Spleen (tissue), 11 donors: ENCODE measurements around the gene FHL1. TPM values are rescaled to one million over a fixed set of nuclear protein-coding genes. Genes with fewer than 3 reads are reported as not detected.

Experiments
- DNase-seq: peaks from one replicate; pipeline ENCODE4 v3.0.0-alpha.2; 2020
- H3K27ac ChIP-seq, 8 donors: fragments of 200-600 bp; sonication (generic) in 7 of 8; 1 replicate in 4 of 8; 2 replicates in 4 of 8; pipeline versions ENCODE4 v1.5.0 to v1.8.0; 2016 to 2021; ENCODE audit warnings: inconsistent platforms in 4 of 8, mild to moderate bottlenecking in 4 of 8, moderate library complexity in 1 of 8
- H3K27me3 ChIP-seq, 7 donors: fragments of 200-600 bp; sonication (generic) in 6 of 7; replicated peaks in 1 of 7; 1 replicate in 4 of 7; 2 replicates in 3 of 7; pipeline versions ENCODE4 v1.5.0 to v1.8.0; 2016 to 2021; ENCODE audit warnings: inconsistent platforms in 3 of 7, mild to moderate bottlenecking in 1 of 7
- H3K36me3 ChIP-seq, 6 donors: fragments of 200-600 bp; sonication (generic) in 5 of 6; 1 replicate in 4 of 6; 2 replicates in 2 of 6; pipeline versions ENCODE4 v1.5.0 to v1.8.0; 2016 to 2021; ENCODE audit warnings: inconsistent platforms in 2 of 6
- H3K4me1 ChIP-seq, 6 donors: fragments of 200-600 bp; sonication (generic) in 5 of 6; 1 replicate in 3 of 6; 2 replicates in 3 of 6; pipeline versions ENCODE4 v1.5.0 to v1.8.0; 2016 to 2021; ENCODE audit warnings: inconsistent platforms in 3 of 6
- H3K4me3 ChIP-seq, 8 donors: fragments of 200-600 bp; sonication (generic) in 7 of 8; 1 replicate in 4 of 8; 2 replicates in 4 of 8; pipeline versions ENCODE4 v1.5.0 to v1.8.0; 2016 to 2021; ENCODE audit warnings: inconsistent platforms in 4 of 8, mild to moderate bottlenecking in 4 of 8, moderate library complexity in 2 of 8
- H3K9me3 ChIP-seq, 8 donors: fragments of 200-600 bp; sonication (generic) in 7 of 8; 1 replicate in 4 of 8; 2 replicates in 4 of 8; pipeline versions ENCODE4 v1.5.0 to v1.8.0; 2016 to 2021; ENCODE audit warnings: inconsistent platforms in 4 of 8
- CTCF ChIP-seq, 11 experiments: fragments of 200-600 bp in 7 of 11; fragments of 450-650 bp in 4 of 11; sonication (generic) in 4 of 11; IDR thresholded peaks in 8 of 11; conservative IDR thresholded peaks in 3 of 11; 1 replicate in 7 of 11; 2 replicates in 4 of 11; pipeline versions ENCODE4 v1.4.0 to v1.8.0; 2016 to 2021; ENCODE audit warnings: antibody characterized with exemption in 11 of 11, inconsistent platforms in 4 of 11, mild to moderate bottlenecking in 1 of 11
- POLR2A ChIP-seq, 3 donors: fragments of 450-650 bp; IDR thresholded peaks; one replicate each; pipeline ENCODE4 v1.5.1; 2017; ENCODE audit warnings: antibody characterized with exemption in 3 of 3, mild to moderate bottlenecking in 1 of 3
- POLR2AphosphoS5 ChIP-seq, 3 donors: sonication (generic); formaldehyde crosslinking; IDR thresholded peaks; one replicate each; pipeline ENCODE4 v1.5.1; 2017; ENCODE audit warnings: antibody characterized with exemption in 3 of 3
- WGBS, 5 donors: extraction: QIAGEN DNeasy Blood & Tissue Kit in 3 of 5; methylation state at CpG; one replicate each; pipeline versions ENCODE4 v1.1.5 to v1.1.7; 2013 to 2018; 5-methylcytosine and 5-hydroxymethylcytosine counted together
- intact Hi-C: fragments of 100-400 bp; cut with DNase I; formaldehyde crosslinking; loops from one replicate; pipeline ENCODE4 v1.15.0; 2023; ENCODE audit warnings: low total_unique reads
- polyA plus RNA-seq, 3 donors: library from polyadenylated mRNA; stranded (reverse); fragments of 200-250 nt; gene quantifications; one replicate each; pipeline ENCODE4 v1.2.1, GENCODE V29; 2013
- total RNA-seq, 7 donors: library from RNA; depleted of rRNA in 3 of 7; stranded (reverse); fragments of >200 nt in 3 of 7; fragmentation: NEBNext Ultra II Directional in 4 of 7; extraction: Animal tissue kit (Norgen Biotek cat#: 25700) in 4 of 7; gene quantifications; one replicate each; pipeline versions ENCODE4 v1.1.0 to v1.2.1, GENCODE V29; 2016 to 2021
- donor health status: healthy with polysubstance abuse.
- donor health status: DM: no; HTN: no; CAD: no; lungs with moderate emphysema.
- donor health status: DM: no; HTN: no; CAD: no.
- donor health status: Bipolar disorder and iron deficiency.
- donor health status: healthy.
- donor health status: DM: no; HTN: no; CAD: no.
- donor health status: DM: yes; HTN: yes; CAD: no.

The FHL1 gene
- total and polyA plus RNA-seq, 10 donors = 33.0 to 108 (median 61.5) TPM

GRCh38 chrX:136126872-136127406 lies 20.4 kb upstream of the FHL1 start:
- 75 to 86% (median 79%) methylated on average over 3 of the region's 3 CpGs for WGBS, 5 donors
- DNase-seq = no peak
- no peak overlapping the region for H3K4me3 ChIP-seq
- H3K27ac ChIP-seq = no peak overlapping the region
- no peaks in the 10 kb centered on the region for H3K27me3 ChIP-seq
- no peaks in the 10 kb centered on the region for H3K9me3 ChIP-seq
- H3K4me1 ChIP-seq = no peaks in the 10 kb centered on the region
- intact Hi-C loops = no loop called here
- TF ChIP-seq CTCF (IDR thresholded peaks at IDR 0.05 in 8 of 11, conservative IDR thresholded peaks at IDR 0.05 in 3 of 11) = no peak
- H3K36me3 ChIP-seq = no peaks in the 10 kb centered on the region

GRCh38 chrX:136128743-136129142 lies 18.6 kb upstream of the FHL1 start:
- intact Hi-C loops = no loop called here
- H3K36me3 ChIP-seq = no peaks in the 10 kb centered on the region
- TF ChIP-seq CTCF (IDR thresholded peaks at IDR 0.05 in 8 of 11, conservative IDR thresholded peaks at IDR 0.05 in 3 of 11) = no peak
- TF ChIP-seq POLR2AphosphoS5 (IDR thresholded peaks at IDR 0.05) = no peak
- TF ChIP-seq POLR2A (IDR thresholded peaks at IDR 0.05) = no peak
- H3K9me3 ChIP-seq = no peaks in the 10 kb centered on the region
- no peaks in the 10 kb centered on the region for H3K27me3 ChIP-seq
- H3K4me3 ChIP-seq = no peak overlapping the region
- WGBS, 5 donors = 85 to 100% (median 91%) methylated on average over 2 of the region's 2 CpGs
- H3K4me1 ChIP-seq = no peaks in the 10 kb centered on the region
- DNase-seq = no peak
- no peak overlapping the region for H3K27ac ChIP-seq

- Histone ChIP-seq H3K9me3 (no peaks in the 10 kb centered on the region), H3K4me3 (no peak overlapping the region), H3K36me3 (no peaks in the 10 kb centered on the region), H3K27ac (no peak overlapping the region), H3K4me1 (no peaks in the 10 kb centered on the region), H3K27me3 (no peaks in the 10 kb centered on the region)
- TF ChIP-seq POLR2AphosphoS5 (IDR thresholded peaks at IDR 0.05) = no peak
- no peak for TF ChIP-seq CTCF (IDR thresholded peaks at IDR 0.05 in 8 of 11, conservative IDR thresholded peaks at IDR 0.05 in 3 of 11)
- no peak for TF ChIP-seq POLR2A (IDR thresholded peaks at IDR 0.05)
- WGBS, 5 donors = 66 to 80% (median 72%) methylated on average over 6 of the region's 6 CpGs
- no peak for DNase-seq
- intact Hi-C loops = no loop called here
Measured at GRCh38 chrX:136130931-136131833, 16.2 kb upstream of the FHL1 start.

GRCh38 chrX:136138939-136139338 lies 8.4 kb upstream of the FHL1 start:
- Histone ChIP-seq H3K4me1 (peaks cover 0 to 2% (median 0%) of the 10 kb centered on the region in 6 donors), H3K27me3 (no peaks in the 10 kb centered on the region), H3K36me3 (no peaks in the 10 kb centered on the region), H3K4me3 (no peak overlapping the region), H3K27ac (no peak overlapping the region), H3K9me3 (no peaks in the 10 kb centered on the region)
- TF ChIP-seq POLR2A (IDR thresholded peaks at IDR 0.05) = no peak
- TF ChIP-seq CTCF (IDR thresholded peaks at IDR 0.05 in 8 of 11, conservative IDR thresholded peaks at IDR 0.05 in 3 of 11) = no peak
- no peak for TF ChIP-seq POLR2AphosphoS5 (IDR thresholded peaks at IDR 0.05)
- 71 to 89% (median 85%) methylated on average over 4 of the region's 4 CpGs for WGBS, 5 donors
- intact Hi-C loops = no loop called here
- no peak for DNase-seq
